B cell (primary cell): ENCODE data around the gene GNG13.

Experiments
- EZH2 ChIP-seq: IDR thresholded peaks from 2 replicates; pipeline ENCODE4 v1.6.1; 2012; ENCODE audit warnings: borderline replicate concordance, low read depth, mild to moderate bottlenecking, moderate library complexity, low read length; ENCODE audit not compliant: insufficient read depth, poor library complexity, severe bottlenecking
- TF ChIP-seq, protein P1 (sequence below): fragments of 200-600 bp; IDR thresholded peaks from one replicate; pipeline ENCODE4 v1.8.0; 2022; ENCODE audit warnings: antibody characterized with exemption, mild to moderate bottlenecking

DNA sequence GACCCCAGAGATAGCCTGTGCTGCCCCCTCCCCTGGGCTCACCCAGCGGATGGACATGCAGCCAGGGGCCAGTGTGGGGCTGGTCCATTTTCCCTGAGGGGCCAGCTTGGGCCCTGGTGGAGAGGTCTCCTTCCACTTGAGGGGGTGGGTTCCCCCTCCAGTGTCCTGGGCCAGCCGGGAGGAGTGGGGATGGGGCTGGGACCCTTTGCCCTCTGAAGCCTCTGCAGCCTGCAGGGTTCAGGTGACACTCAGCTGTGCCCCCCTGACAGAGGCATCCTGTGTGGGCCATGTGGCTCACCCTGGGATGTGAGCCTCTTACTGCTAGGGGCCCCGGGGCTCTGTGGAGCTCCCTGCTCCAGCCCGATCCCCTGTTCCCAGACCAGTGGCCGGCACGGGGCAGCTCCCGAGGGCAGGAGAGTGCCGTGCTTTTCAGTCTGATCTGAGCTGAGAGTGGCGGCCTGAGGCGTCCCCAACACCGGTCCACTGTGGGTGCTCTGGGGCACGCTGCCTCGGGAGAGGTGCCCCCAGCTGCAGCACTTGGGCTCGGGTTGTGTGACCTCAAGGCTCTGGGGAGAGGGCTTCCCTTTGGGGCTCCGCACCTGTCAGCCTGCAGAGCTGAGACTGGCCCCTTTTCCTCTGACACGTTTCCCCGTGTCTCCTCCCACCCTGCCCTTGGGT is 439 bp upstream of the GNG13 start:
- TF ChIP-seq, protein P1, sequence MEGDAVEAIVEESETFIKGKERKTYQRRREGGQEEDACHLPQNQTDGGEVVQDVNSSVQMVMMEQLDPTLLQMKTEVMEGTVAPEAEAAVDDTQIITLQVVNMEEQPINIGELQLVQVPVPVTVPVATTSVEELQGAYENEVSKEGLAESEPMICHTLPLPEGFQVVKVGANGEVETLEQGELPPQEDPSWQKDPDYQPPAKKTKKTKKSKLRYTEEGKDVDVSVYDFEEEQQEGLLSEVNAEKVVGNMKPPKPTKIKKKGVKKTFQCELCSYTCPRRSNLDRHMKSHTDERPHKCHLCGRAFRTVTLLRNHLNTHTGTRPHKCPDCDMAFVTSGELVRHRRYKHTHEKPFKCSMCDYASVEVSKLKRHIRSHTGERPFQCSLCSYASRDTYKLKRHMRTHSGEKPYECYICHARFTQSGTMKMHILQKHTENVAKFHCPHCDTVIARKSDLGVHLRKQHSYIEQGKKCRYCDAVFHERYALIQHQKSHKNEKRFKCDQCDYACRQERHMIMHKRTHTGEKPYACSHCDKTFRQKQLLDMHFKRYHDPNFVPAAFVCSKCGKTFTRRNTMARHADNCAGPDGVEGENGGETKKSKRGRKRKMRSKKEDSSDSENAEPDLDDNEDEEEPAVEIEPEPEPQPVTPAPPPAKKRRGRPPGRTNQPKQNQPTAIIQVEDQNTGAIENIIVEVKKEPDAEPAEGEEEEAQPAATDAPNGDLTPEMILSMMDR = no peak
- no peak for TF ChIP-seq EZH2
